Caki2 (cell line): ENCODE measurements around the gene LMF2. TPM values are rescaled to one million over a fixed set of nuclear protein-coding genes. Genes with fewer than 3 reads are reported as not detected.

Experiments used
- DNase-seq: peaks from one replicate; pipeline ENCODE4 v3.0.0-alpha.2; 2015; ENCODE audit warnings: low read depth
- in situ Hi-C: cut with HindIII; loops from 2 replicates; pipeline ENCODE4 v1.10.0; 2016; ENCODE audit warnings: low sequenced_read_pairs, low pct_unique_long_range_greater_than_20kb, mixed read lengths
- total RNA-seq: library from RNA; depleted of rRNA; stranded (reverse); fragments of >200 nt; shearing (Covaris generic); gene quantifications from 2 replicates; pipeline ENCODE4 v1.2.3, GENCODE V29; 2014; ENCODE audit warnings: low replicate concordance

LMF2 gene
- total RNA-seq, 1 experiment from 2014 or later = 112 TPM

GRCh38 chr22:50474710-50475651 lies 32.5 kb downstream of the LMF2 start, which contains the start of gene SBF1:
SBF1 (minus strand) TSS chr22:50475035; CDS start chr22:50474840, 195 bp downstream.
- peak; percentile 86 for DNase-seq
- in situ Hi-C loops = no loop called here

- in situ Hi-C loops = no loop called here
- no peak for DNase-seq
These were observed 33.4 kb downstream of the LMF2 start for GRCh38 chr22:50473855-50474671.

- no peak for DNase-seq
- in situ Hi-C loops = no loop called here
These were observed 34.4 kb downstream of the LMF2 start for GRCh38 chr22:50473088-50473487.

- in situ Hi-C loops = no loop called here
- no peak for DNase-seq
These were observed 35.5 kb downstream of the LMF2 start for GRCh38 chr22:50471962-50472361.

GRCh38 chr22:50471197-50471847 lies 36.2 kb downstream of the LMF2 start:
- no peak for DNase-seq
- in situ Hi-C loops = no loop called here

- in situ Hi-C loops = no loop called here
- DNase-seq = no peak
These were observed 37.0 kb downstream of the LMF2 start for GRCh38 chr22:50470491-50470890.

- DNase-seq = peak; percentile 55
- in situ Hi-C loops = no loop called here
These were observed 37.9 kb downstream of the LMF2 start for GRCh38 chr22:50469377-50470305.

GRCh38 chr22:50468626-50469025 lies 38.9 kb downstream of the LMF2 start:
- no peak for DNase-seq
- in situ Hi-C loops = no loop called here

- no peak for DNase-seq
- in situ Hi-C loops = no loop called here
These were observed 39.6 kb downstream of the LMF2 start for GRCh38 chr22:50467773-50468440.

- DNase-seq = no peak
- in situ Hi-C loops = no loop called here
These were observed 40.2 kb downstream of the LMF2 start for GRCh38 chr22:50467341-50467740.

- in situ Hi-C loops = no loop called here
- DNase-seq = no peak
These were observed 42.2 kb downstream of the LMF2 start for GRCh38 chr22:50465066-50465930.

GRCh38 chr22:50464451-50464850 lies 43.1 kb downstream of the LMF2 start:
- in situ Hi-C loops = no loop called here
- no peak for DNase-seq

GRCh38 chr22:50463188-50463900 lies 44.2 kb downstream of the LMF2 start:
- no peak for DNase-seq
- in situ Hi-C loops = no loop called here

GRCh38 chr22:50461979-50462540 lies 45.4 kb downstream of the LMF2 start:
- in situ Hi-C loops = no loop called here
- DNase-seq = no peak

- in situ Hi-C loops = no loop called here
- no peak for DNase-seq
These were observed 46.0 kb downstream of the LMF2 start for GRCh38 chr22:50461536-50461935.
